ENCODE measurements around the gene LINGO1.

LINGO1 gene

GRCh38 chr15:77567202-77567601 lies 65.5 kb downstream of the LINGO1 start:
- no peak for DNase-seq

GRCh38 chr15:77566092-77566491 lies 66.6 kb downstream of the LINGO1 start:
- DNase-seq = no peak

- no peak for DNase-seq
These were observed 67.3 kb downstream of the LINGO1 start for GRCh38 chr15:77565378-77565915.

- no peak for DNase-seq
These were observed 67.8 kb downstream of the LINGO1 start for GRCh38 chr15:77564938-77565337.

- no peak for DNase-seq
These were observed 68.4 kb downstream of the LINGO1 start for GRCh38 chr15:77564341-77564740.

GRCh38 chr15:77563623-77564156 lies 69.0 kb downstream of the LINGO1 start:
- DNase-seq = no peak

Data from bone marrow (tissue), 2 donors.